A549 (cell line): ENCODE measurements around the gene CINP.

Experiments used
- BHLHE40 ChIP-seq: IDR thresholded peaks from 2 replicates; pipeline ENCODE4 v1.6.1; 2012; ENCODE audit warnings: low read depth, low read length, inconsistent platforms
- CHD4 ChIP-seq: fragments of 200-600 bp; sonication (generic); IDR thresholded peaks from 2 replicates; pipeline ENCODE4 v1.6.1; 2016; ENCODE audit warnings: antibody characterized with exemption, mild to moderate bottlenecking, borderline replicate concordance
- CTCF ChIP-seq: fragments of >200 bp; sonication (Bioruptor Twin); formaldehyde crosslinking; IDR thresholded peaks from 3 replicates; pipeline ENCODE4 v1.5.1; 2016
- EP300 ChIP-seq, 2 experiments: fragments of >200 bp; sonication (Bioruptor Twin); formaldehyde crosslinking; IDR thresholded peaks; 2 replicates in 1 of 2; 3 replicates in 1 of 2; pipeline ENCODE4 v1.6.1; 2016 to 2017
- HDAC2 ChIP-seq: fragments of 200-600 bp; sonication (generic); IDR thresholded peaks from 2 replicates; pipeline ENCODE4 v1.6.1; 2016
- JUN ChIP-seq, 2 experiments: fragments of >200 bp; sonication (Bioruptor Twin); formaldehyde crosslinking; IDR thresholded peaks; 2 replicates in 1 of 2; 3 replicates in 1 of 2; pipeline ENCODE4 v1.6.1; 2016 to 2017
- MAX ChIP-seq: IDR thresholded peaks from 2 replicates; pipeline ENCODE4 v1.6.1; 2012
- MYC ChIP-seq: IDR thresholded peaks from 2 replicates; pipeline ENCODE4 v1.6.1; 2012; ENCODE audit warnings: mild to moderate bottlenecking, inconsistent platforms, low read length, improper control_type of control experiment, borderline replicate concordance
- PBX3 ChIP-seq: IDR thresholded peaks from 2 replicates; pipeline ENCODE4 v1.6.1; 2012
- POLR2A ChIP-seq: IDR thresholded peaks from 2 replicates; pipeline ENCODE4 v1.6.1; 2012; ENCODE audit warnings: mild to moderate bottlenecking, low read length
- REST ChIP-seq: fragments of 200-600 bp; sonication (generic); IDR thresholded peaks from 2 replicates; pipeline ENCODE4 v1.6.1; 2016; ENCODE audit warnings: antibody characterized with exemption, mild to moderate bottlenecking, moderate library complexity
- RFX5 ChIP-seq: fragments of 450-650 bp; IDR thresholded peaks from 2 replicates; pipeline ENCODE4 v1.7.1; 2014; ENCODE audit warnings: antibody characterized with exemption, mild to moderate bottlenecking, moderate library complexity
- SMC3 ChIP-seq: fragments of >200 bp; sonication (Bioruptor Twin); formaldehyde crosslinking; IDR thresholded peaks from 3 replicates; pipeline ENCODE4 v1.6.1; 2018; ENCODE audit warnings: inconsistent platforms

GRCh38 chr14:102387086-102387485 lies 24.4 kb upstream of the CINP start:
- TF ChIP-seq BHLHE40, result no peak
- TF ChIP-seq CTCF, result no peak
- no peak for TF ChIP-seq HDAC2
- TF ChIP-seq PBX3, result no peak
- TF ChIP-seq SMC3, result no peak
- TF ChIP-seq REST, result no peak
- TF ChIP-seq MAX, result no peak
- no peak for TF ChIP-seq POLR2A
- TF ChIP-seq CHD4, result no peak
- no peak for TF ChIP-seq EP300 (IDR thresholded peaks at IDR 0.05)
- no peak for TF ChIP-seq JUN (IDR thresholded peaks at IDR 0.05)
- no peak for TF ChIP-seq MYC
- no peak for TF ChIP-seq RFX5
